Mucosa of rectum (tissue), 2 donors: ENCODE data around the gene ADH7.

Source experiments
- H3K27ac ChIP-seq, 2 donors: one replicate each; pipeline ENCODE4 v1.7.0; 2013; ENCODE audit warnings: inconsistent platforms in 2 of 2, low read depth in 2 of 2, low read length in 2 of 2
- H3K27me3 ChIP-seq, 2 donors: one replicate each; pipeline ENCODE4 v1.7.0; 2013; ENCODE audit warnings: low read length in 2 of 2; ENCODE audit not compliant: control insufficient read depth in 2 of 2, insufficient read depth in 2 of 2
- H3K36me3 ChIP-seq, 2 donors: one replicate each; pipeline ENCODE4 v1.7.0; 2013; ENCODE audit warnings: low read length in 2 of 2; ENCODE audit not compliant: control insufficient read depth in 2 of 2, insufficient read depth in 2 of 2
- H3K4me1 ChIP-seq, 2 donors: one replicate each; pipeline ENCODE4 v1.7.0; 2013; ENCODE audit warnings: low read length in 2 of 2, mild to moderate bottlenecking in 1 of 2; ENCODE audit not compliant: control insufficient read depth in 2 of 2, insufficient read depth in 2 of 2
- H3K4me3 ChIP-seq, 2 donors: one replicate each; pipeline ENCODE4 v1.7.0; 2013; ENCODE audit warnings: low read length in 2 of 2
- H3K9ac ChIP-seq, 2 donors: one replicate each; pipeline ENCODE4 v1.7.0; 2013; ENCODE audit warnings: low read length in 2 of 2, low read depth in 1 of 2, mild to moderate bottlenecking in 1 of 2
- H3K9me3 ChIP-seq, 2 donors: one replicate each; pipeline ENCODE4 v1.7.0; 2013; ENCODE audit warnings: low read length in 2 of 2; ENCODE audit not compliant: control insufficient read depth in 2 of 2
- donor health status: healthy.
- donor health status: Normal muscosa, but diverticular disease.

ADH7 gene

GRCh38 chr4:99362768-99363167 lies 72.4 kb downstream of the ADH7 start:
- H3K4me3 ChIP-seq, result no peak overlapping the region
- H3K27ac ChIP-seq, result no peak overlapping the region
- H3K9ac ChIP-seq, result no peak overlapping the region

More at GRCh38 chr4:99362768-99363167, 72.4 kb downstream of the ADH7 start:
- Histone ChIP-seq H3K27me3 (no peaks in the 10 kb centered on the region), H3K9me3 (peaks cover 0 to 2% of the 10 kb centered on the region in 2 donors), H3K4me1 (peaks cover under 1 to 2% of the 10 kb centered on the region in 2 donors), H3K36me3 (no peaks in the 10 kb centered on the region)
